Breast epithelium (tissue), 3 donors: ENCODE data around the gene TRIM65.

Experiments
- CTCF ChIP-seq, 3 donors: fragments of 450-650 bp; IDR thresholded peaks; one replicate each; pipeline ENCODE4 v1.5.1; 2016 to 2017; ENCODE audit warnings: antibody characterized with exemption in 3 of 3, mild to moderate bottlenecking in 3 of 3, moderate library complexity in 3 of 3
- POLR2A ChIP-seq: fragments of 450-650 bp; IDR thresholded peaks from one replicate; pipeline ENCODE4 v1.6.1; 2016; ENCODE audit warnings: antibody characterized with exemption, mild to moderate bottlenecking, moderate library complexity
- POLR2AphosphoS5 ChIP-seq, 3 donors: sonication (generic); formaldehyde crosslinking; IDR thresholded peaks; one replicate each; pipeline ENCODE4 v1.6.1; 2017; ENCODE audit warnings: antibody characterized with exemption in 3 of 3

- TF ChIP-seq POLR2AphosphoS5 (IDR thresholded peaks at IDR 0.05) (no peak), POLR2A (no peak), CTCF (IDR thresholded peaks at IDR 0.05) (no peak)
Observed at GRCh38 chr17:75933808-75934207, 37.1 kb upstream of the TRIM65 start.
